ENCODE measurements around the gene CSNK2A2. TPM values are rescaled to one million over a fixed set of nuclear protein-coding genes. Genes with fewer than 3 reads are reported as not detected.

Gene CSNK2A2
- total and polyA plus RNA-seq, 2 of the 8 experiments (the other 6 are each of a cell fraction or from before 2014, with no cell fraction given), result 37.9 to 128 TPM

DNA sequence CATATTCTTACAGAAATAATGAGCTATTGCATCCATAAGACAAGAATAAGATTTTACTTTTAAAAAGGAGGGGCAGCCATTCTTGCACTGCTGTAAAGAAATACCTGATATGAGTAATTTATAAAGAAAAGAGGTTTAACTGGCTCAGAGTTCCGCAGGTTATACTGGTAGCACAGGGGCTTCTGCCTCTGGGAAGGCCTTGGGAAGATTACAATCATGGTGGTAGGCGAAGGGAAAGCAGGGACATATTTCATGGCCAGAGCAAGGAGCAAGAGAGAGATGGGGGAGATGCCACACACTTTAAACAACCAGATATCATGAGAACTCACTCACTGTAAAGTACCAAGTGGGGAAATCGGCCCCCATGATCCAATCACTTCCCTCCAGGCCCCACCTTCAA is 20.9 kb upstream of the CSNK2A2 start:
- CTCF ChIA-PET (ENCODE audit: partially characterized antibody), result interaction anchor here (0.6 kb wide), 1 partner anchor 81 kb away, joined by 4 read pairs; no protein-coding TSS in a partner anchor
- H3K36me3 ChIP-seq (ENCODE audit: control insufficient read depth in 2 of 4, insufficient read depth in 4 of 4, low read length in 3 of 4), result no peaks in the 10 kb centered on the region

More for the DNA sequence above, 20.9 kb upstream of the CSNK2A2 start:
- no peak overlapping the region for H3K9ac ChIP-seq (replicated peaks in 1 of 4; ENCODE audit: extremely low read depth in 1 of 4, low read depth in 3 of 4, low read length in 3 of 4)
- no peak overlapping the region for H4K8ac ChIP-seq (ENCODE audit: extremely low read depth, insufficient read depth, low read length)
- H3K27me3 ChIP-seq (replicated peaks in 1 of 4; ENCODE audit: control insufficient read depth in 3 of 4, extremely low read depth in 1 of 4, insufficient read depth in 3 of 4, low read length in 3 of 4), result no peaks in the 10 kb centered on the region
- no peak for FAIRE-seq
- WGBS, 2 experiments (ENCODE audit: extremely low coverage in 1 of 2, insufficient coverage in 1 of 2, insufficient read length in 1 of 2, insufficient replicate concordance in 2 of 2, low coverage in 1 of 2, low lambda C conversion rate in 2 of 2, missing lambda C conversion rate in 1 of 2), result 29% methylated on average over 3 of the region's 3 CpGs; no CpG with 5 or more reads in 1 of the 2 experiments
- H3K4me3 ChIP-seq (ENCODE audit: extremely low read depth in 1 of 4, insufficient read depth in 2 of 4, low read depth in 3 of 4, low read length in 4 of 4), result no peak overlapping the region
- H4K91ac ChIP-seq (replicated peaks; ENCODE audit: insufficient read length, low read length), result no peak overlapping the region
- H3K23ac ChIP-seq (ENCODE audit: insufficient read length), result no peak overlapping the region
- no peak overlapping the region for H3K27ac ChIP-seq (ENCODE audit: low read depth, low read length)
- DNase-seq (ENCODE audit: low read depth in 1 of 2, low spot score in 2 of 2), result no peak
- no peak overlapping the region for H3K14ac ChIP-seq (ENCODE audit: insufficient read length)
- 0 out of 4 replicates have a peak, but pooled peaks cover 0 to 3% of the 10 kb centered on the region in 2 experiments for H3K9me3 ChIP-seq (ENCODE audit: insufficient read depth in 2 of 2, low read depth in 1 of 2, low read length in 1 of 2)
- no peak overlapping the region for H4K5ac ChIP-seq (ENCODE audit: insufficient read length, low read depth, low read length)
- no peak overlapping the region for H2BK15ac ChIP-seq (ENCODE audit: low read length)
- H3K79me2 ChIP-seq (ENCODE audit: control insufficient read depth in 1 of 2, insufficient read depth in 2 of 2, low read length in 2 of 2), result no peaks in the 10 kb centered on the region
- H2BK20ac ChIP-seq (ENCODE audit: low read length), result no peak overlapping the region
- H3K4ac ChIP-seq (replicated peaks; ENCODE audit: insufficient read length, low read depth, low read length), result no peak overlapping the region
- H2BK120ac ChIP-seq (replicated peaks; ENCODE audit: low read depth, low read length), result no peak overlapping the region
- H3K56ac ChIP-seq (replicated peaks; ENCODE audit: insufficient read length, low read depth, low read length), result no peak overlapping the region
- H2BK12ac ChIP-seq (ENCODE audit: low read depth, low read length), result no peak overlapping the region
- TF ChIP-seq YY1 (IDR thresholded peaks at IDR 0.05; ENCODE audit: low read depth, low read length) (no peak), NRF1 (IDR thresholded peaks at IDR 0.05; ENCODE audit: low read depth, low read length) (no peak), FOSL1 (IDR thresholded peaks at IDR 0.05; ENCODE audit: insufficient read depth, low read depth, low read length) (no peak), NANOG (IDR thresholded peaks at IDR 0.05; ENCODE audit: insufficient read depth, low read depth, low read length, poor library complexity, severe bottlenecking) (no peak), TEAD4 (IDR thresholded peaks at IDR 0.05; ENCODE audit: low read depth, low read length) (no peak), CBX5 (IDR thresholded peaks at IDR 0.05; ENCODE audit: low read depth, low read length) (no peak), CTBP2 (IDR thresholded peaks at IDR 0.05; ENCODE audit: borderline replicate concordance, insufficient read depth, insufficient read length, low read length) (no peak), PHF8 (conservative IDR thresholded peaks at IDR 0.05; ENCODE audit: low read depth, low read length) (no peak), TCF12 (IDR thresholded peaks at IDR 0.05; ENCODE audit: low read depth, low read length) (no peak), EZH2 (IDR thresholded peaks at IDR 0.05; ENCODE audit: low read depth, low read length, severe bottlenecking) (no peak)
- TF ChIP-seq, protein P1, sequence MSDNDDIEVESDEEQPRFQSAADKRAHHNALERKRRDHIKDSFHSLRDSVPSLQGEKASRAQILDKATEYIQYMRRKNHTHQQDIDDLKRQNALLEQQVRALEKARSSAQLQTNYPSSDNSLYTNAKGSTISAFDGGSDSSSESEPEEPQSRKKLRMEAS (IDR thresholded peaks at IDR 0.05), result no peak
- no peak overlapping the region for H3K4me2 ChIP-seq (ENCODE audit: insufficient read depth in 1 of 2, low read depth in 2 of 2, low read length in 2 of 2)
- H3K23me2 ChIP-seq (ENCODE audit: low read depth, low read length), result no peaks in the 10 kb centered on the region
- no peaks in the 10 kb centered on the region for H4K20me1 ChIP-seq (replicated peaks in 1 of 2; ENCODE audit: control insufficient read depth in 1 of 2, insufficient read depth in 2 of 2, low read length in 2 of 2)
- H2BK5ac ChIP-seq (ENCODE audit: low read depth, low read length), result no peak overlapping the region
- H3K18ac ChIP-seq (ENCODE audit: extremely low read depth, low read length), result no peak overlapping the region
- no peak overlapping the region for H2AK5ac ChIP-seq (ENCODE audit: low read depth, low read length)
- peaks cover 0 to 6% (median 0%) of the 10 kb centered on the region in 4 experiments; a peak in 2 of 7 replicates for H3K4me1 ChIP-seq (replicated peaks in 1 of 4; ENCODE audit: control insufficient read depth in 3 of 4, insufficient read depth in 4 of 4, low read length in 3 of 4)
- H2AFZ ChIP-seq (ENCODE audit: low read length), result no peak overlapping the region
- H3K79me1 ChIP-seq (ENCODE audit: low read depth, low read length), result no peaks in the 10 kb centered on the region
- POLR2A ChIA-PET (ENCODE audit: partially characterized antibody), result no interaction called here

Measured in H1 (cell line).